GM18909 (cell line): ENCODE results near the gene TRAPPC2B.

ENCODE experiments used
- ATAC-seq: cut with Tn5 transposase; IDR thresholded peaks from one replicate; pipeline ENCODE4 v1.9.1; 2021; ENCODE audit warnings: mild to moderate bottlenecking; ENCODE audit not compliant: unreplicated experiment, poor library complexity

TRAPPC2B gene

DNA sequence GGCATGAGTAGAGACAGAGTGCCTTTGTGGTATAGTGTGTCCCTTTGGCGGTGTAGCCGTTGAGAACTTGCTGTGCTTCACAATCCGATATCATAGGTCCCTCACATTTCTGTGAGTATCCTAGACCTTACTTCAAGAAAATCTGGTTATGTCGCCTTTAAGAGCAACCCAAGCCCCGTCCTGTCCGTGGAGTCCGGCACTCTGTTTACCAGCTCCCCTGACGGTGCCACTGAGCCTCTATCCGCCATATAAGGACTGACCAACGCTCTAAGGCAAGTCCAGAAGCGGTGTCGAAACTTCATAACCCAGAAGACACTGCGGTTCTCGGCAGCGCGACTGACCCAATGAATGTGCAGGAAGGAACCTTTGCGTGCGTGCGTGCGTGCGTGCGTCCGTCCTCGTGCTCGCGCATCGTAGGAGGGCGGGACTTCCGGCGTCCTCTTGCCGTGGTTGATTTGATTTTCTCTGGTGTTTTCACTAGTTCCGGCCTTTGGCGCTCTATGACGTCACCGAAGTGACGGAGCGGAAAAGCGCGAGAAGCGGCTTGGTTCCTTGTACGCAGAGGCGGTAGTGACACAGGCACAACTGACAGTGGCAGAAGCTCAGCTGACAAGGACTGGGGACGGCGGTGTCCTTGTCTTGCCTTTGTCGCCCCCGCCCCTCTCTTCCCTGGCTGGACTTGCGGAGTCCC lies at the start of gene TRAPPC2B, which contains the start of gene ZNF547:
TSS of gene TRAPPC2B (plus strand) at position 555 of the 691 bp plus-strand sequence. CDS start 1,283 bp downstream, outside the sequence.
TSS of gene ZNF547 (plus strand) at position 555 of the 691 bp plus-strand sequence. CDS start 5,005 bp downstream, outside the sequence.
- ATAC-seq, result peak; percentile 97

DNA sequence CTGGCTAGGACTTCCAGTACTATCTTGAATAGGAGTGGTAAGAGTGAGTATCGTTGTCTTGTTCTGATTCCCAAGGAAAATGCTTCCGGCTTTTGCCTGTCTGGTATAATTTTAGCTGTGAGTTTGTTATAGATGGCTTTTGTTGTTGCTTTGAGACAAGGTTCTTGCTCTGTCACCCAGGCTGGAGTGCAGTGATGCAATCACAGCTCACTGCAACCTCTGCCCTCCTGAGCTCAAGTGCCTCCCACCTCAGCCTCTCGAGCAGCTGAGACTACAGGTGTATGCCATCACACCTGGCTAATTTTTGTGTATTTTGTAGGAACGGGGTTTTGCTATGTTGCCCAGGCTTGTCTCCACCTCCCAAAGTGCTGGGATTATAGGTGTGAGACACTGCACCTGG lies 49.2 kb upstream of the TRAPPC2B start:
- no peak for ATAC-seq

DNA sequence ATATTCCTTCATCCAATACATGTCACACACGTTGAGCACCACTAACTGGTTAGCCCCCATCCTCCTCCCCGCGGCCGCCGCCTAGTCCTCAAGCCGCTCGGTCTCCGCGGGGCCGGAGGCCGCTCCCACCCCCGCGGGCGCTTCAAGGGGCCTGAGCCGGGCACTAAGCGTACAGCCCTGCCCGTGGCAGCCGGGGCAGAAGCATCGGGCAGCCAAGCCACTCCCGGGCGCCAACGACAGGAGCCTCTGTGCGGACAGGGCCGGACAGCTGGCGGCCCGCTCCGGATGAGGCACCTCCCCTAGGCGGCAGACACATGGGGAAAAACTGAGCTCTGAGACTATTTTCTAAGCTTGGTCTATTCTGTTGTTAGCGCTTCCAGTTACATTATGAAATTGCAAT lies 45.8 kb upstream of the TRAPPC2B start:
- ATAC-seq, result no peak

DNA sequence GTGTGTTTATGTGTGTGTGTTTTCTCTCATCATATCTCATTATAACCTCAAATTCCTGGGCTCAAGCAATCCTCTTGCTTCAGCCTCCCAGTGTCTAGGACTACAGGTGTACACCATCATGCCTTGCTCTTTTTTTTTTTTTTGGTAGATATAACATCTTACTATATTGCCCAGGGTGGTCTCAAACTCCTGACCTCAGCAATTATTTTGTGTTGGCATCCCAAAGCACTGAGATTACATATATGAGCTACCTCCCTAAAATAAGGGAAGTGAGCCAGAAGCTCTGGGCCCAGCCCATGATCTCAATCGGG lies 43.5 kb upstream of the TRAPPC2B start:
- ATAC-seq, result no peak

DNA sequence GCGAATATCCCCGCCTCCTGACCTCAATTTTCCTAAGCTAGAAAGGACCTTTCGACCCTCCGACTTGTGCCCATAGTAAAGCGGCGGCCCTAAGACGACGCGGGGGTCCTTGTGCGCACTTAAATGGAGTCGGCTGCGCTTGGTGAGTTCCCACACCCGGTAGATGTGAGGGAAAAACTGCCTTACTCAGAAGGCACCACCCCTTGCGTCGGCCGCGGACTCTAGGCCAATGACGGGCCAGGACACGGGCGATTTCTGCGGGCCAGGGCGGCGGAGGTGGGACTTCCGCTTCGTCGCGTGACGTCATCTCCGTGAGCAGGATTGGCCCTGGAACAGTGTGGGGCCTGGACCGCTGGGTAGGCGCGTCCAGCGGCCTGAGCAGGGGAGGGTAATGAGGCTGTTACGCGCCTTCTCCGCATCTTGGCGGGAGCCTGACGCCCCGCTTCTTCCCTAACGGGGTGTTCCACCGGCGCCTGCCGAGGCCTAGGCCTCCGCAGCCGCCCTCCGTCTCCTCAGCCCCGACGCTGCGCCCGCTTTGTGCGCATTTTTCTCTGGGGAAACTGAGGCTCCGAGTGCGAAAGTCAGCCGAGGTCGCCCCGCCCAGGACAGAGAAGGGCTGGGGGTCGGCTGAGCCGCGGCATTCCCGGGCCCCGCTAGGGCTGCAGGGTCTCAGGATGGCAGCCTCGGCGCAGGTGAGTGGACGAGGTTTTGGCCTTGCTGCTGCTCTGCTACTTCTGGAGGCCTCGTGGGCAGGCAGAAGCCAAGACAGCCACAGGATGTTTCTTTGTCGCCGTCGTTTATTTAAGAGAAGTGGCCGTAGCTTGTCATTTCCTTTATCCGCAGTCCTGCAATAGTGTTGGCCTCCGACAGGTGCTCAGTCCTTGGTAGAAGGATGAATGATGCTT lies 42.9 kb upstream of the TRAPPC2B start, which contains the start of gene ZNF543:
TSS of gene ZNF543 (plus strand) at position 293 of the 905 bp plus-strand sequence. CDS start at position 675, 382 bp downstream.
- peak; percentile 97 for ATAC-seq

DNA sequence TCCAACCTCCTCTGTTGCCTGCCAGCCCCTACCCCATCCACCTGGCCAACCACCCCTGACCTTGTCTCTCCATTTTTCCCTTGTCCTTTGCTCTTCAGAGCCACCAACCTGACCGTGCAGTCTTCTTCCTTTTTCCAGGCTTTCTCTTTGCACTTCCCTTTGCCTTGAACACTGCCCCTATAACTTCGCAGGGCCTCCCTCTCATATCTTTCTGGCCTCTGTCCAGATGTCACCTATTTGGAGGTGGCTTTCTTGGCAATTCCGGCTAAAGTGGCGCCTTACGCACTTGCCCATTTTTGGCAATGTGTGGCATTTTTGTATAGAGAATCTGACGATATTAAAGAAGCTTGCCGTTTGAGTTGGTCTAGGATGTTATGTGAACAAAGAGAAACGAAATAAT lies 42.2 kb upstream of the TRAPPC2B start:
- ATAC-seq, result no peak

DNA sequence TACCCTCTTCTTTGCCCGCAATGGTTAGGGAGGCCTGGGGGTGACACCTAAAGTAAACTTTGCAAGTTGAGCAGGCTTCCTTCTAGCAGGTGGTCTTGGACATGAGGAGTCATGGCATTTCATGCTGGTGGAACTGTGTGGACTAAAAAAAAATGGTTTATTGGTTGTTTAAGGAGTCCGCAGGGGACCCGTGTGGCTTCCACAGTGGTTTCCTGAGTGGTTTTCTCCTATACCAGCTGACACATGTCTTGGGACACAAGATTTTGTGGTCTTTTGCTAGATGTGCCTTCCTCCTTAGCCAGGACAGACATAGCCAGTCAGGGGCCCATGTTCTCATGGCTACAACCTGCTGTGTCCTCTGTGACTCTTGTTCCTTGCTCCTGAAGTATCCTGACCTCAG lies 41.6 kb upstream of the TRAPPC2B start:
- no peak for ATAC-seq

DNA sequence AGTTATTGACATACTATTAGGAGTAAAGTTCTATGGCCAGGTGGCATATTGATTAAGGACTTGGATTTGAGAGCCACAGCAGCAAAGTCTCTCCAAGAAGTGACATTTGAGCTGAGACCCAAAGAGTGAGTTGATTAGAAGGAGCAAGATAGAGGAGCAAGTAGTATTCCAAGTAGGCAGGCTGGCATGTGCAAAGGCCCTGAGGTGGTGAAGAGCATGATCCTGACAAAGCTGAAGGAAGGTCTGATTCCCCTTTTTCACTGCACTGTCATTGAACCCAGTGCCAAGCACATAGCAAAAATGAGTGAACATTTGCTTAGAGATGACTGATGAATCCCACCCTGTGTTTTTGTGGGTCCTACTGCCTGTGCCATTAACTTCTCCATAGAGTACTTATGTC lies 38.4 kb upstream of the TRAPPC2B start:
- no peak for ATAC-seq

DNA sequence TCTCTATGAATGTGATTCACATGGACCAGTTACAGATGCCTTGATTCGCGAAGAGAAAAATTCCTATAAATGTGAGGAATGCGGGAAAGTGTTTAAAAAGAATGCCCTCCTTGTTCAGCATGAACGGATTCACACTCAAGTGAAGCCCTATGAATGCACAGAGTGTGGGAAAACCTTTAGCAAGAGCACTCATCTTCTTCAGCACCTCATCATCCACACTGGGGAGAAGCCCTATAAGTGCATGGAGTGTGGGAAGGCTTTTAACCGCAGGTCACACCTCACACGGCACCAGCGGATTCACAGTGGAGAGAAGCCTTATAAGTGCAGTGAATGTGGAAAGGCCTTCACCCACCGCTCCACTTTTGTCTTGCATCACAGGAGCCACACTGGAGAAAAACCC lies 35.4 kb upstream of the TRAPPC2B start:
- no peak for ATAC-seq

DNA sequence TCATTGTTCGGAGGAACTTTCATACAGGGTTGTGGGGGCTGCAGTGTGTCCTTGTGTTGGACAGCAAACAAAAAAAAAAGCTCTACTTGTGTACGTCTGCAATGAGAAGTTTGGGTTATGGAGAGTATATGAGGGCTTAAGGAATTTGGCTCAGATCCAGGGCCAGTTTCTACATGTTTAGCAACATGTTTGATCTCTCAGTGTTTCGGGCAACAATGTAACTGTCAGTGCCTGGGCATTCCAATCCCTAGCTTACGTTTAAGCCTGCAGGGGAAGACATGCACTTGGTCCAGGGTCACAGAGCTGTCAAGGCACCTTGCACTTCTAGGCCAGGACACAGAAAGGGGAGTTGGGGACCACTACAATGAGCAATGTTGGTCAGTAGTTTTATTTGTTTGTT lies 29.2 kb upstream of the TRAPPC2B start:
- ATAC-seq, result no peak

DNA sequence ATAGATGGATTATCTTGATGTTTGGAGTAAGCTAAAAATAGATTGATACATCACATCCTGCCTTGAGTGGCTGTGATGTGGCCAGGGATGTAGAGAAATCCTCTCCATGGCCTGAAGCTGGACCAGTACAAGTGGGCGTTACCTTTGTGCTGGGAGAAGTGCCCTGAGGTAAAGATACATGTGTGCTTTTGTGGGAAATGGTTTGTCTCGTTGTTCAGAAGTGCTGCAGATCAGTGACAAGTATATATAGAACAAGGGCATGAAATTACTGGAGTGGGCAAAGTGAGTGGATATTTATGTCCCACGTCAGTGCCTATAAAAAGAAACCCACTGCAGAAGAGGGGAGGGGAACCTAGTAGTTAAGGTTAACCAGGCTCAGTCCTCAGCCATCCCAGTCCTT lies 24.5 kb upstream of the TRAPPC2B start:
- ATAC-seq, result no peak

DNA sequence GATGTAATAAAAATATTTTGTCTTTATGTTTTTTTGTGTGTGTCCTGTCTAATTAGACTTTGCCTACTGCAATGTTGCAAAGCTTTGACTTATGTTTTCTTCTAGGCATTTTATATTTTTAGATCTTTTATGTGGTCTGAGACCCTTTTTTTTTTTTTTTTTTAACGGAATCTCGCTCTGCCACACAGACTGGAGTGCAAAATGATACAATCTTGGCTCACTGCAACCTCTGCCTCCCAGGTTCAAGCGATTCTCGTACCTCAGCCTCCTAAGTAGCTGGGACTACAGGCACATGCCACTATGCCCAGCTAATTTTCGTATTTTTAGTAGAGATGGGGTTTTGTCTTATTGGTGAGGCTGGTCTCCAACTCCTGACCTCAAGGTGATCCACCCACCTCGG lies 20.8 kb upstream of the TRAPPC2B start:
- ATAC-seq, result no peak

DNA sequence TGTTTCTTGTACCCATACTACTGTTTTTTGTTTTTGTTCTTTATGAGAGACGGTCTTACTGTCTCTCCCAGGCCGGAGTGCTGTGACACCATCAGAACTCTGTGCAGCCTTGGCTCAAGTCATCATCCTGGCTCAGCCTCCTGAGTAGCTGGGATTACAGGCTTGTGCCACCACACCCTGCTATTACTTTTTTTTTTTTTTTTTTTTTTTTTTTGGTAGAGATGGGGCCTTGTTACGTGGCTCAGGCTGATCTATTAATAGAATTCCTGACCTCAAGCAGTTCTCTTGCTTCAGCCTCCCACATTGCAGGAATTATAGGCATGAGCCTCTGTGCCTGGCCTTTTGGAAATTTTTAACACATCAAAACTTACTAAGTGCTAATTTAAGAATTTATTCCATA lies 15.2 kb upstream of the TRAPPC2B start:
- no peak for ATAC-seq

DNA sequence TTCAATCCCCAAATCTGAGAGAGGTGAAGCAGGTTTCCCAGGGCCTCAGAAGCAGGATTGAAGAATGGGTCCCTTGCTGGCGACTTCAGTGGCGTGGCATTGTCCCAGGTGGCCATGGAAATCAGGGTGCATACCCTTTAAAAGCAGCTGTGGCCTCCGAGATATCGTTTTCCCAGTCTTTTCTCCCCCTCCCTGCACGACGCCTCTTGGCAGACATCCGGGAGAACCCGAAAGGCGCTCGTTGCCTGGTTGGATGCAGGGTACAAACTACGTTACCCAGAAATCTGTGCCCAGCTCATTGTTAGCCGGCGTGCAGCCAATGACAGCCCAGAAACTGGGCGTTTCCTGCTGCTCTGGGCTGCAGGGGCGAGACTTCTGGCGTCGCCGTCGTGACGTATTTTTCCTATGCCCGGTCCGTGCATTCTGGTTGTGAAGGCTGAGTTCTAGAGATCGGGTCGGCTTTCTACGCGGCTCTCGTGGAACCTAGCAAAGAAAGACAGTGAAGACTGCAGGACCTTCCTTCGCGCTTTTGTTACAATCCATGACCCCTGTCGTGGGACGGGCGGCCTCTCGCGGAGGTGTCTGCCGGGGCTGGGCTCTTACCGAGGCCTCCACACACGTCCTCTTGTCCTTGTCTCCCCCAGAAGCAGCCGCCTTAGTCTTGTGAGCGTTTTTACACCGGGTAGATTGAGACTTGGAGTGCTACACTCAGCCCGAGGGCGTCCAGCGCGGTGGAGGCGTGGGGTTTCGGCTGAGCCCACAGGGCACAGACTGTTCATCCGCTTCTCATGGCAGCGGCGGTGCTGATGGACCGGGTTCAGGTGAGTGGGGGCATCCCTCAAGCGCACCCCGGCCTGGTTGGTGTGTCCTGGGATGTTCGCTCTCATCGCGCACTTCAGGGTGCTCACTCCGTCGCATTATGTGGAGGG lies 12.2 kb upstream of the TRAPPC2B start, which contains the start of gene ZNF304:
TSS of gene ZNF304 (plus strand) at position 395 of the 929 bp plus-strand sequence. CDS start at position 789, 394 bp downstream.
- ATAC-seq, result peak; percentile 98

DNA sequence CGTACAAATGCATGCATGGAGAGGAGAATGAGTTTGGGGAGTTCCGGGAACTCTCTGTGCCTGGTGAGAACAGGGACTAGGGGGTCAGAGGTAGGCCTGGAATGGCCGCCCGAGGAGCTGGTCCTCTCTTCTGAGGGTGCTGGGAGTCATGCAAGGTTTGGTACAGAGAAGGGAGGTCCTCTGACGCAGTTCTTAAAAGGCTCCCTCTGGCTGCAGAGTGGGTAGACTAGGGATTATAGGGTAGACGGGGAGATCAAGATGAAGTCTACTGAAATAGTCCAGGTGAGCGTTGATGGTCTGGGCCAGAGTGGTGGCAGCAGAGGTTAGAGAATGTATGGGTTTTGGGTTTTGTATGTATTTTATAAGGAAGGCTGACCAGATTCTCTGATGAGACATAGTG lies 11.5 kb upstream of the TRAPPC2B start:
- peak; percentile 7 for ATAC-seq

DNA sequence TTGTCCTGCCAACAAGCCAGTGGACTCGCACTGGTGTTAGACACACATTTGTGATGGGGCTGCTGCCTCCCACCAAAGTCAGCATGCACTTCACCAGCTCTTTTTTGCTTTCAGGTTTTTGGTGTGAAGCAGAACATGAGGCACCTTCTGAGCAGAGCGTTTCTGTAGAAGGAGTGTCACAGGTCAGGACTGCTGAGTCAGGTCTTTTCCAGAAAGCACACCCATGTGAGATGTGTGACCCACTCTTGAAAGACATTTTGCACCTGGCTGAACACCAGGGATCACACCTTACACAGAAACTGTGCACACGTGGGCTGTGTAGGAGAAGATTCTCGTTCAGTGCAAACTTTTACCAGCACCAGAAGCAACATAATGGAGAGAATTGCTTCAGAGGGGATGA lies 7.4 kb upstream of the TRAPPC2B start:
- no peak for ATAC-seq

DNA sequence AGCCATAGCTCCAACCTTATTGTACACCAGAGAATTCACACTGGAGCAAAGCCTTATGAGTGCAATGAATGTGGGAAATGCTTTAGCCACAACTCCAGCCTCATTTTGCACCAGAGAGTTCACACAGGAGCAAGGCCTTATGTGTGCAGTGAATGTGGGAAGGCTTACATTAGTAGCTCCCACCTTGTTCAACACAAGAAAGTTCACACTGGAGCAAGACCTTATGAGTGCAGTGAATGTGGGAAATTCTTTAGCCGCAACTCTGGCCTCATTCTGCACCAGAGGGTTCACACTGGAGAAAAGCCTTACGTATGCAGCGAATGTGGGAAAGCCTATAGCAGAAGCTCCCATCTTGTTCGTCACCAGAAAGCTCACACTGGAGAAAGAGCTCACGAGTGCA lies 5.9 kb upstream of the TRAPPC2B start:
- ATAC-seq, result no peak

DNA sequence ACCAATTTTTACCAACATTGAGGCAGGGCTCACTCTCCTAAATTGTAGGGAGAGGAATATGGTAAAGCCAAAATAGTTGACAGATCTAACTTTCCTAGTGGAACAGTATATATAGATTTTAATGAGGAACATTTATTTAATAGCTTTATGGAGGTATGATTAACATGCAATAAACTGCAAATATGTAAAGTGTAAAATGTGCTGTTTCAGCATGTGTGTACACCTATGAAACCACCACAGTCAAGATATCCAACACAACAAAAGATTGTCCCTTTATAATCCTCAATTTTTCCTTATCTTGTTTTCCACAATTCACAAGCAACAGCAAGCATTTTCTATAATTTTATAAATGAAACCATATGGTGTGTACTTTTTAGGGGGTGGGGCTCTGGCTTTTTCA lies 4.1 kb upstream of the TRAPPC2B start:
- ATAC-seq, result no peak

DNA sequence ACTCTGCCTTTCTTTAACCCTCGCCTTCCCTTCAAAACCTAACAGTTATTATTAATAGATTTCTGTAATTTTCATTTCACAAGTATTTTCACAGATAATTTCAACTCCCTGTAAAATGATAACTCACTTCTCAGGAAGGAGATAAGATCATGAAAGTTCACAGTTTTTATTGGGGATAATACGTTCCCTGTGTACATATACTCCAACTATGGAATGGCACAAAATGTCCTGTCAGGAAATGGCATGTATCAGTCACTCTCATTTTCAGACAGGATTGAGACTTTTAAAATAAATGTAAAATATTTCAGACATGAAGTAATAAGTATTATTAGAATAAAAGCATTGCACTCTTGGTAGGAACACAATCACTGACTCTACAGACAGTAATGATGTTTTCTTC lies 932 bp upstream of the TRAPPC2B start:
- ATAC-seq, result no peak

DNA sequence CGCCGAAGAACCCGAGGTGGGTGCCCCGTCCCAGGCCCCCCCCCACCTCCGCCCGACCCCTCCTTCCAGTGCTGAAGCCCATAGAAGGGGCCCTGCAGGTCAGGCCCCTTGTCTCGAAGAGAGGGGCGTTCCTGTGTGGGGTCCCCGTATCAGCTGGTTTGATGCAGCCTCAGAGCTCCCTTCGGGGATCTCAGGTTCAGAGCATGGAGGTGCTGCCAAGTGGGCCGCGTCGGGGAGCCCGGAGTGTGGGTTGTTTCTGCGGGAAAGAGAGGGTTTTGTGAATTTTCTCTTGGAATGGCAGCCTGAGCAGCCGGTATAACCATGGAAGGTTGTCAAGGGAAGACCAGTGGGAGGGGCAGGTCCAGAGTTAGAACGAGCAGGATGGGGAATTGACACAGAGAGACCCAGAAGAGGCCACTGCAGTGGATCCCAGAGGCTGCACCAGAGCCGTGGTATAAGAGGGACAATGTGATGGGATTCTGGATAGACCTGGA lies 384 bp downstream of the TRAPPC2B start:
- peak; percentile 7 for ATAC-seq
